GM19397 (cell line): ENCODE measurements around the gene TCEA2.
A peak's percentile ranks its signal among the peaks of the same experiment; 100 is the strongest.

ENCODE experiments used
- ATAC-seq: cut with Tn5 transposase; IDR thresholded peaks from one replicate; pipeline ENCODE4 v1.9.1; 2021; ENCODE audit warnings: mild to moderate bottlenecking, moderate library complexity; ENCODE audit not compliant: unreplicated experiment

The TCEA2 gene

GRCh38 chr20:64062596-64063388 is at the start of gene TCEA2:
Gene TCEA2, plus strand, starts transcription at chr20:64063198. Its CDS starts 115 bp downstream, at chr20:64063313.
- ATAC-seq, result peak; percentile 77

DNA sequence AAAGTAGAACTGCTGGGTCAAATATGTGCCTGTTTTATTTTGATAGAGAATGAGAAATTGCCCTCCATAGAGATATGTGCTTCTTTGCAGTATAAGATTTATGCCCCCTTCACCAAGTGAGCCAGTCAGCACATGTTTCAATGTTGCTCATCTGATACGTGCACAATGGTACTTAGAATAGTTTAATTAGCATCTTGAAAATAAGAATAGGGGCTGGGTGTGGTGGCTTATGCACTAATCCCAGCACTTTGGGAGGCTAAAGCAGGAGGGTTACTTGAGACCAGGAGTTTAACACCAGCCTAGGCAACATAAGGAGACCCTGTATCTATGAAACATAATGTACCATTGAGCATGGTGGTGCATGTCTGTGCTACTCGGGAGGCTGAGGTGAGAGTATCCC is 47.4 kb upstream of the TCEA2 start:
- no peak for ATAC-seq

- no peak for ATAC-seq
Observed at GRCh38 chr20:64021124-64021975, 41.6 kb upstream of the TCEA2 start.

DNA sequence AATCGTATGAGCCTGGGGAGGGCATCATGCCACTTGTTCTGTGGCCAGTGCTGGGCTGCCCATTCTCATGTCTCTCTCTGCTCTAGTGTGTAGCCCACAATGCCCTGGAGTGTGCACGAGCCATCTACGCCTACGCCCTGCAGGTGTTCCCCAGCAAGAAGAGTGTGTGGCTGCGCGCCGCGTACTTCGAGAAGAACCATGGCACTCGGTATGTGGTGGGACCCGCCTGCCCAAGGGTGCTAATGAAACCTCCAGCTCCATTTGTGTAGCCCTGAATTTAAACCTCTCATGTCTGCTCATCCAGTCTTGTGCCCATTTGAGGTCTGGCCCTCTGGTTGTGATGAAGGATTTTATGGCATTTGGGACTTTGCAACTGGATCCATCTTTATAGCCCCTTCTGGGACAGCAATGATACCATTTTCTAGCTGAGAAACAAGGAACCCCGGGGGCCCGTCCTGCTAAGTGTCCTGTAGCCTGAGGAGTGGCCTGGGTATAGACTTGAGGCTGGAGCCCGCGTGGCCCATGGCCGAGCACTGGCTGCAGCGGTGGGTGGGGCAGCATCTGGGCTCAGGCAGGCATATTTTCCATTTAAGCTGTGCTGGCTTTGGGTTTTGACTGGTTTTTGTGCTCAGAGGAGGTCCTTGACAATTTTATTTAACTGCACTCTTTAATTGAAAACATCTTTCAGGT is 40.2 kb upstream of the TCEA2 start:
- ATAC-seq, result no peak

- no peak for ATAC-seq
Observed at GRCh38 chr20:64023361-64024140, 39.4 kb upstream of the TCEA2 start.

- ATAC-seq, result no peak
Observed at GRCh38 chr20:64024141-64024990, 38.6 kb upstream of the TCEA2 start.

DNA sequence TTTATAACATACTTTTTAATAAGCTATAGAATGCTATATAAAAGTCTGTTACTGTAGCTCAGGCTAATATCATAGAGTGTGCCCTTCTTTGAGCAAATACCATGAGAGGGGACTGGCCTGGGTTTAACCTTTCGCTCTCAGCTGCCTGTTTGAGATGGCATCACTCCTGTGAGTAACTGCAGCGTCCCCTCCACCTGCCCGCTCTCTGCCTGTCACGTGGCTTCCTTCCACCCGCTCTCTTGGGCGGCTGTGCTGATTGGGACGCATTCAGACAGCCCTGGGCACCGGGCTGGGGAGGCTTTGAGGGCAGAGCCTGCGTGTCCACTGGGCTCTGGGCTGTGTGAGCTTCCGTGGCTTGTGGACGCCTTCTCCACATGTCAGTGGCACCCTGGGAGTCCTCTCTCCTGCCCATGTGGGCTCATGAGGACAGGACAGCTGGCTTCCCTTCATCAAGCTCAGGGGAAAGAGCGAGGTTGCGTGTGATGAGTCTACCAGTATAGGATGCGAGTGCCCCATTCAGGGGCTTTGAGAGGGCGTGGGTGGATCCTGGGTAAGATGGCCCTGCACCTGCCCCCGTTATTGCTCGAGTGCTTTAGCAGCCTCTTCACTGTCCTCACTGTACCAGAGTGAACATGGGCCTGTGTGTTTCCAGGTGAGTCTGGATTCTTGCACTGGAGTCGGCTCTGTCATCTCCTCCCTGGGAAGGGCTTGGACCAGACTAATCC is 37.7 kb upstream of the TCEA2 start:
- ATAC-seq, result no peak

DNA sequence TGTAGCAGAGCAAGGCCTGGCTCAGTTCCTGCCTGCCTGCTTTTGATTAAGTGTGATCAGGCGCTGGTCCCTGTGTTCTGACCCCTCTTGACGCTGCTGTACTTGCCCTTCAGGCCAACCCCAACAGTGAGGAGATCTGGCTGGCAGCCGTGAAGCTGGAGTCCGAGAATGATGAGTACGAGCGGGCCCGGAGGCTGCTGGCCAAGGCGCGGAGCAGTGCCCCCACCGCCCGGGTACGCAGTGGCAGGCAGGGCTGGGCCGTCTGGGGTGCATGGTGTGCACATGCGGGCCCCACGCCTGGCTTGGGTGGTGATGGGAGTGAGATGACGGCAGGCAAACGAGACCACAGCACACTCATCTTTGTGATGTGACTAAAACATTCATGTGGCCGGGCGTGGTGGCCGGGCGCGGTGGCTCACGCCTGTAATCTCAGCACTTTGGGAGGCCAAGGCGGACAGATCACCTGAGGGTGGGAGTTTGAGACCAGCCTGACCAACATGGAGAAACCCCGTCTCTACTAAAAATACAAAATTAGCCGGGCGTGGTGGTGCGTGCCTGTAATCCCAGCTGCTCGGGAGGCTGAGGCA is 37.1 kb upstream of the TCEA2 start:
- ATAC-seq, result no peak

DNA sequence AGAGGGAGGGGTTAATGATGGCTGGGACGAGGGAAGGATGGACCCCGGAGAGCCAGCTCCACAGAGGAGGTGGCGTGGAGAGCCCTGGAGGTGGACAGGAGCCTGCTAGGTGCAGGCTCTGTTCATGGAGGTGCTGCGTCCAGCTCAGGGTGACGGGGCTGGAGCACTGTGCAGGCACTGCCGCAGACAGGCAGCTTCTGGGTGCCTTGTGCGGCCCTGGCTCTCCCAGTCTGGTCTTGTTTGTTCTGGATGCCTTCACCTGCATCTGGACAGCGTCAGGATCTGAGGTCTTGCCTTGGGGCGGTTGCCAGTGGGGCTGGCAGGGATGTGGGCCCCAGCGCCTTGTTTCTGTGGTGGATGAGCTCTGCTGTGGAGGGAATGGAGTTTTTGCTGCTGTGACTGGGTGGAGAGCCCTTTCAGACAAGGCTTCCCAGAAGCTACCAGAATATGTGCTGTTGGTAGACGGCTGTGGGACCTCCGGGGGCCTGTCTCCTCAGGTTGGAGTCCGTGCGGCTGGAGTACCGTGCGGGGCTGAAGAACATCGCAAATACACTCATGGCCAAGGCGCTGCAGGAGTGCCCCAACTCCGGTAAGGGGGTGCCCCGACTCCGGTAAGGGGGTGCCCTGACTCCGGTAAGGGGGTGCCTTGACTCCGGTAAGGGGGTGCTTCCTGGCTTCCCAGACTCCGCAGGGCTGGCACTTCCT is 34.9 kb upstream of the TCEA2 start:
- ATAC-seq, result no peak

DNA sequence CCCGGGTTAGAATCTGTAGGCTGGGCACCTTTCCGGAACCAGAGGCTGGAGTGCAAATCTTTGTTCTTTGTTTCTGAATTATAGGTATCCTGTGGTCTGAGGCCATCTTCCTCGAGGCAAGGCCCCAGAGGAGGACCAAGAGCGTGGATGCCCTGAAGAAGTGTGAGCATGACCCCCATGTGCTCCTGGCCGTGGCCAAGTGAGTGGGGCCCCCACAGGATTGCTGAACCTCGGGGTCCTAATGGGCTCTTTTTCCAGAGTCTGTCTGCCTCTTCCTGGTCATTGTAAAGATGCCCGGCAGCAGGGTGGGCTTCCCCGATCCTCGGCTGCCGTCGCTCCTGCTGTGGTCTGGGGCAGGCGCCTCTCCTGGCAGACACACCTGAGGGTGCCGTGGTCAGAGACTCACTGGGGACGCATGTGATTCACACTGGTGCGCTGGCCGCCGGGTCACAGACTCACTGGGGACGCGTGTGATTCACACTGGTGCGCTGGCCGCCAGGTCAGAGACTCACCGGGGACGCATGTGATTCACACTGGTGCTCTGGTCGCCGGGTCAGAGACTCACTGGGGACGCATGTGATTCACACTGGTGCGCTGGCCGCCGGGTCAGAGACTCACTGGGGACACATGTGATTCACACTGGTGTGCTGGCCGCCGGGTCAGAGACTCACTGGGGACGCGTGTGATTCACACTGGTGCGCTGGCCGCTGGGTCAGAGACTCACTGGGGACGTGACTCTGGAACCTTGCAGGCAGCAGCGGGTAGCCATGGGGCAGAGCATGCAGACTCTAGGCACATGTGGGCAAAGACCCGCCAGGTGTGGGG is 33.5 kb upstream of the TCEA2 start:
- ATAC-seq, result no peak

DNA sequence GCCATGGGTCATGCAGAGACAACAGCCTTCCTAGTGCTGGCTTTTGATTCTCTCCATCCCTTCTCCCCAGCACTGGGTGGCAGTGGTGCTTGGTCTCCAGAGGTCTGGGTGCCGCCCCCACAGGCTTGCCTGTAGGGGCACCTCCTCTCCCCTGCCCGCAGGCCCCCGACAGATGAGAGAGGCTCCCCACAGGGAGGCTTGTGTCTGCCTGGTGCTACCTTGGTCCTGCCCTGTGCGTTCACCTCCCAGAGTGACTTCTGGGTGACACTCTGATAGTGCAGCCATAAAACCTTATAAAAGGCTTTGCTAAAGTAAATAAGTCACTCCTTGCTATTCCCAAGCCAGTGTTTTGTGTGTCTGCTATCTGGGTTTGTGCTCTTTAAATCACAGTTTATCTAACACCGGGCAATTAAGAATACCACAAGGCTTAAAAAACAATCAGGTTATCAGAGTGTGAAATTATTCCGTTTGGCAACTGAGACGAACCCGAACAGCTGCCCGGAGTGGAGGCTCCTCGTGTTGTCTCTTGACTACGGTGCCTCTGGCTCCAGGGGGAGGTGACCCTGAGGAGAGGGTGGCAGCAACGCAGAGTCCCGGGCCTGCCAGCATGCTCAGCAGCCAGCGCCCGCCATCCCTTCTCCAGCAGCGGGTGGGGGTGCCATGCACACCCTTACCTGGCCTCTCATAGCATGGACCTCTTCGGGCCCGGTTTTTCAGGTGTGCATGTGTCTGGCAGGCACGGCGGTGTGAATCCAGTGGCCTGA is 32.4 kb upstream of the TCEA2 start:
- ATAC-seq, result no peak

- no peak for ATAC-seq
Observed at GRCh38 chr20:64031822-64032314, 31.1 kb upstream of the TCEA2 start.

DNA sequence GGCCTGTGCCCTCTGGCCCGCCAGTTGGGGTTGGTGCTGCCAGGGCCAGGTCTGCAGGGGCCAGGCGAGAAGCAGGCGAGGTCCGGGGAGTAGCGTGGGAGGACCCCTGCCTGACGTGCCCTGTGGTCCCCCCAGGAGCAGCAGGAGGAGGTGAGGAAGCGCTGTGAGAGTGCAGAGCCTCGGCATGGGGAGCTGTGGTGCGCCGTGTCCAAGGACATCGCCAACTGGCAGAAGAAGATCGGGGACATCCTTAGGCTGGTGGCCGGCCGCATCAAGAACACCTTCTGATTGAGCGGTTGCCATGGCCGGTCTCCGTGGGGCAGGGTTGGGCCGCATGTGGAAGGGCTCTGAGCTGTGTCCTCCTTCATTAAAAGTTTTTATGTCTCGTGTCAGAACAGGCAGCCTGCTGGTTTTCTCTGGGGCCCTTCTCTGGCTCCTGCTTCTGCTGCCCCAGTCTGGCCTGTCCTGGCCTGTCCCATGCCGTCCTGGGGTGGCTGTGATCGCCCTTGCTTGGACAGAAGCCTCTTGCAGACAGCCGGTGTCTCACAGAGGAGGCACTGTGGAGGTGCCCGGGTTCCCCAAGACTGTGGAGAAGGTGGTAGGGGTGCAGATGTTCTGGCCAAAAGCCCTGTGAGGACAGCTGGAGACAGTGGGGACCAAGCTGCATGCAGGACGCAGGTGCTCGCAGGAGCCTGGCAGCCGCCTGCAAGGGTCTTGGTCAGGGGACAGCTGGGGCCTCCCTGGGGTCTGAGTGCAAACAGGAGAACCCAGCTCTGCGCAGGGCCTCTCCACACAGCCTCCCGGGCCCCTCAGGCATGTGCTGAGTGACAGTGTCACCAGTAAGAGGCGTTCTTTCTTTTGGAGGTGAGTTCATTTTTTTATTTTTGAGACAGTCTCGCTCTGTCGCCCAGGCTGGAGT is 30.0 kb upstream of the TCEA2 start:
- no peak for ATAC-seq

DNA sequence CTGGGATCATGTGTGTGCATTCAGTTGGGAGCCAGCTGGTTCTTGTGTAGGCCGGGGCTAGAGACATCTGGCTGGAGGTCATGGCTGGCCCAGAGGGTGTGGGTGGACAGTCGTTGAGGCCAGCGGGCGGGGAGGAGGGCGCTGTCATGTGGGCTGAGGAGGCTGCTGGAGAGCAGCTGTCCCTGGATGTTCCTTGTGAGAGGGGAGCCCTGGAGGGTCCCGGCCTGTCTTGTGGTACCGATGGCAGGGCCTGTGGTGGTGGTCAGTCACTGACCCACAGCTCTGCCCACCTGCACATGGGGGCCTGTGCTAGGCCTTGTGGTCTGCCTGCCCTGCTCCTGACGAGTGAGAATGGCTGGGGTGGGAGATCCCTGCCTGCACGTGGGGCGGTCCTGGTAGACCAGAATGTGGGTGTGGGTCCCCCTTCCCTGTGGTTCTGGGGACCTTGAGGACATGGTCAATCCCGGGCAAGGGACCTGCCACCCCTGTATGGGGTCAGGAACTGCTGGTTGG is 29.0 kb upstream of the TCEA2 start:
- no peak for ATAC-seq
